GM21717 (cell line): ENCODE data around the gene CFAP20.
"Not testable (repeated sequence)": the region's sequence is repeated elsewhere in the genome, so short reads cannot be mapped to it uniquely, and the experiment has no call there.

ENCODE experiments used
- ATAC-seq: cut with Tn5 transposase; IDR thresholded peaks from one replicate; pipeline ENCODE4 v1.9.1; 2021; ENCODE audit warnings: mild to moderate bottlenecking, moderate library complexity; ENCODE audit not compliant: unreplicated experiment

CFAP20 gene

DNA sequence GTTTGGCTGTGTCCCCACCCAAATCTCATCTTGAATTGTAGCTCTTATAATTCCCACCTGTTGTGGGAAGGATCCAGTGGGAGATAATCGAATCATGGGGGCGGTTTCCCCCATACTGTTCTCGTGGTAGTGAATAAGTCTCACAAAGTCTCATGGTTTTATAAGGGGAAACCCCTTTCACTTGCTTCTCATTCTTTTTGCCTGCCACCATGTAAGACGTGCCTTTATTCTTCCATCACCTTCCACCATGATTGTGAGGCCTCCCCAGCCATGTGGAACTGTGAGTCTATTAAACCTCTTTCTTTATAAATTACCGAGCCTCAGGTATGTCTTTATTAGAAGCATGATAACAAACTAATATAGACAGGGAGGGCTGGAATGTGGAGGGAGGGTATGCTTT, 57.0 kb downstream of the CFAP20 start:
- not testable (repeated sequence) for ATAC-seq

DNA sequence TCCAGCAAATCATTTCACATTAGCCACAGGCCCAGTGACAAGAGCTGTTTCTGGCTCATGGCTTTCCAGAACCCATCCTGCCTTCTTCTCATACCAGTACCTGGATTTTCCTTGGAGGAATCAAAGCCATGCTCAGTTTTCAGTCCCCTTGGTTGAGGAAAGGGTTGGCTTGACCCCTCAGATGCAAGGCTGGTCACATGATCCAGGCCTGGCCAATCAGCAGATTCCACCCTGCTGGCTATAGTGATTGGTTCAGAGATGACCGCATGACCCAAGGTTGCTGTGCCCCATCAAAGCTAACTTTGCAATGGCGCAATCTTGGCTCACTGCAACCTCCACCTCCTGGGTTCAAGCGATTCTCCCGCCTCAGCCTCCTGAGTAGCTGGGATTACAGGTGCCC, 58.6 kb downstream of the CFAP20 start:
- no peak for ATAC-seq
